ENCODE results near the gene IQCE.

Gene IQCE

DNA sequence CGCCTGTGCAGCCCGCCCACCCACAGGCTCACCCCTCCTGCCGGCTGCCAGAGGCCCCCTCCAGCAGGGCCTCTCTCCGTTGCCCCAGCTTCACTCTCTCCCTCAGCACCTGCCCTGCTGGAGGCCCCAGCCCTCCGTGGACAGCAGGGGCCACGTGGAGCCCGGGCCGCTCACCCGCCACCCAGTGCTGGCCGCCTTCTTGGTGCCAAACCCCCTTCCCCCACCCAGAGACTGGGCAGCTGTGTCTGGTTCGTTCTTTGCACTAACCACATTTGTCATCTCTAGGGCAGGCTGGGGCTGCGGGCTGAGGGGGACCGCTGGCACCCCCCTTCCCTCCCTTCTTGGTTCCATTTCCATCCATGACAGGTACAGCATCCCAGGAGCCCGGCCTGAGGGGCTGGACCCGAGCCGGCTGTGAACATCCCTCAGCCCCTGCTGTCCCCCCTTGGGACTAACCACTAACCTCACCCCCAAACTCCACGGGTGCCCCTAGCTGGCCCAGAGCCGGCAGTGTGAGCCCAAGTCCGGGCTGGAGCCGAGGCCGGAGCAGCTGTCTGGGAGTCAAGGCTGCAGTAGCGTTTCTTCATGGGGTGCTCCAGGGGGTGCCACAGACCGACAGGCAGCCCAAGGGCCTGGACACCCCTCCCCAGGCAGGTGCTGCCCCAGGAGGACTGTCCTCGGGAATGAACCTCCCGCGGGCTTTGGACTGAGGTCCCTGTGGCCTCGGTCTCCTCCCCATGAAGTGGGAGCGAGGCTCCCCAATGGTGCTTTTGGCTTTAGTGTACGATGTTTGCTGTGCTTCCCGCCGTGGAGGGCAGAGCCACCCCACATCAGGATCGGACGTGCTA is 103.7 kb downstream of the IQCE start:
- Histone ChIP-seq H3K36me3 (ENCODE audit: control insufficient read depth, insufficient read depth, low read length, severe bottlenecking) (peaks cover 5% of the 10 kb centered on the region), H3K9ac (ENCODE audit: low read length) (no peak overlapping the region), H3K27me3 (replicated peaks; ENCODE audit: control insufficient read depth, insufficient read depth, low read length) (peaks cover 3% of the 10 kb centered on the region), H3K9me3 (ENCODE audit: control insufficient read depth, low read length) (peaks cover 2% of the 10 kb centered on the region), H3K4me1 (ENCODE audit: control insufficient read depth, insufficient read depth, low read length) (no peaks in the 10 kb centered on the region), H3K4me3 (ENCODE audit: low read length) (no peak overlapping the region)
- no peak for DNase-seq (ENCODE audit: low read depth)

- Histone ChIP-seq H3K36me3 (ENCODE audit: control insufficient read depth, insufficient read depth, low read length, severe bottlenecking) (peaks cover 4% of the 10 kb centered on the region), H3K9ac (ENCODE audit: low read length) (no peak overlapping the region), H3K9me3 (ENCODE audit: control insufficient read depth, low read length) (peaks cover 2% of the 10 kb centered on the region), H3K4me3 (ENCODE audit: low read length) (no peak overlapping the region), H3K4me1 (ENCODE audit: control insufficient read depth, insufficient read depth, low read length) (no peaks in the 10 kb centered on the region), H3K27me3 (replicated peaks; ENCODE audit: control insufficient read depth, insufficient read depth, low read length) (peaks cover 3% of the 10 kb centered on the region)
- no peak for DNase-seq (ENCODE audit: low read depth)
These were observed 104.5 kb downstream of the IQCE start for GRCh38 chr7:2663121-2663886.

GRCh38 chr7:2663960-2664359 is 105.2 kb downstream of the IQCE start:
- Histone ChIP-seq H3K36me3 (ENCODE audit: control insufficient read depth, insufficient read depth, low read length, severe bottlenecking) (no peaks in the 10 kb centered on the region), H3K9me3 (ENCODE audit: control insufficient read depth, low read length) (peaks cover 2% of the 10 kb centered on the region), H3K4me3 (ENCODE audit: low read length) (no peak overlapping the region), H3K4me1 (ENCODE audit: control insufficient read depth, insufficient read depth, low read length) (no peaks in the 10 kb centered on the region), H3K27me3 (replicated peaks; ENCODE audit: control insufficient read depth, insufficient read depth, low read length) (peaks cover 3% of the 10 kb centered on the region), H3K9ac (ENCODE audit: low read length) (no peak overlapping the region)
- no peak for DNase-seq (ENCODE audit: low read depth)
